RPMI8226 (cell line): ENCODE measurements around the gene APOL3.
"Not testable (repeated sequence)": the region's sequence is repeated elsewhere in the genome, so short reads cannot be mapped to it uniquely, and the experiment has no call there.

Experiments
- DNase-seq: peaks from one replicate; pipeline ENCODE4 v3.0.0-alpha.2; 2015

Gene APOL3

DNA sequence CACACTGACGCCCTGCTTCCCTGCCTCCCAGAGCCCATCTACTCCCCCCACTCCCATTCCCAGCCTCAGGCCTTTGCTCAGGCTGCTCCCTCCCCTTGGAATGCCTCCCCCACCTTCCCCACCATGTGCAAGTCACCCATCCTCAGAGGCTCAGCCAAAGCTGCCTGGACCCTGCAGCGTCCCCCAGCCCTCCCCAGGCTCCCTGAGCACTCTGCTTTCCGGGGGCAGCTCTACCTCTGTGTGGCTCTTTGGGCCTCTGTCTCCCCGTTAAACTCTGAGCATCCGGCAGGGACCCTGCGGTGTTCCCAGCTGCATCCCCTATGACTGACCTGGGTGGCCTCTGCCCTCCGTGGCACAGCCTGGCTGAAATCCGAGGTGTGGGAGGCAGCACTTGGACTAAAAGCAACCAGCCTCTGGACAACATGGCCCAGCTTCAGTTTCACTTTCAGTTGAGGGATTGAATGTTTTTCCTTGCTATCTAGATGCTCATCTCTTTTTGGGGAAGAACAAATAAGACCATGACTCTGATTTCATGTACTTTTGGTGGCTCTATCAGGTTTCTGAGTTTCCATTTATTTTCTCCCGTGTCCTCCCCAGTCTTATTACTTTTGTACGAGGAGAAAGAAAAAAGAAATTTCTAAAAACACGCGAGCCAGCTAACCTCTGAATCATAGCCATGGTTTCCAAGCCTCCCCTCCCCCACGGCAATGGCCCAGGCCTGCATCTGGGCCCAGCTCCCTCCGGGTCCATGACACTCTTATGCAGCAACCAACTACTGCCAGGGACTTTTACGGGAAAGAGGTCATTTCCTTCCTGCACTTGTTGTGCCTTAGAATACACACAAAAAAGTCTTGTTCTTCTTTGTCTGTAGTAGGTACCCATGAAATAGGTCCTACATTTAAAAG is 3.8 kb downstream of the APOL3 start:
- peak; percentile 73 for DNase-seq

DNA sequence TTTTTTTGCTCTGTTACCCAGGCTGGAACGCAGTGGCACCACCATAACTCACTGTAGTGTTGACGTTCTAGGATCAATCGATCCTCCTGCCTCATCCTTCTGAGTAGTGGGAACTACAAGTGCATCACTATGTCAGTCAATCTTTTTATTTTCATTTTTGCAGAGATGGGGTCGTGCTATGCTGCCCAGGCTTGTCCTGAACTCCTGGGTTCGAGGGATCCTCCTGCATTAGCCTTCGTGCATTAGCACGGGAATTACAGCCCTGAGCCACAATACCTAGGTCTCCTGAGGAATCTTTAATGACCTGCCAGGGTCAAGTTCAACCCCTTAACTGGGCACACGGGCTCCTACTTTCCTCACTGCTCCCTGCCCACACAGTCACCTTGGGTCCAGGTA is 4.4 kb downstream of the APOL3 start:
- no peak for DNase-seq

DNA sequence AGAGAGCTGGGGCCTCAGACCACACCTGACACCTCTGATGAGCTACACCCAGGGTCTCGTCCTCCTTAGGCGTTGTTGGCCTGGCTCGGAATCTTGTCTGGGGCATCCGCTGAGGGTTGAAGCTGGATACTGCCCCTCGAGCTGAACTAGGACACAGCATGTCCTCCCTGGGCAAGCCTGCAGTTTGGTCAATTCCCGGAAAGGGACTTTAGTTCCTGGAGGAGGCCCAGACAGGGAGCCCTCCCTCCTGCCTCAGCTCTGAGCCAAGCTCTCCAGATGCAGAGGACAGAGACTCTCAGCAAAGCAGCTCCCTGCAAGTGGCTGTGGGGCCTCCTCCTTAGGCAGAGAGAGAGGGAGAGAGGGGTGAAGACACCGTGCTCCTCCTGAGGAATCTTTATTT is 4.9 kb downstream of the APOL3 start:
- DNase-seq: no peak

DNA sequence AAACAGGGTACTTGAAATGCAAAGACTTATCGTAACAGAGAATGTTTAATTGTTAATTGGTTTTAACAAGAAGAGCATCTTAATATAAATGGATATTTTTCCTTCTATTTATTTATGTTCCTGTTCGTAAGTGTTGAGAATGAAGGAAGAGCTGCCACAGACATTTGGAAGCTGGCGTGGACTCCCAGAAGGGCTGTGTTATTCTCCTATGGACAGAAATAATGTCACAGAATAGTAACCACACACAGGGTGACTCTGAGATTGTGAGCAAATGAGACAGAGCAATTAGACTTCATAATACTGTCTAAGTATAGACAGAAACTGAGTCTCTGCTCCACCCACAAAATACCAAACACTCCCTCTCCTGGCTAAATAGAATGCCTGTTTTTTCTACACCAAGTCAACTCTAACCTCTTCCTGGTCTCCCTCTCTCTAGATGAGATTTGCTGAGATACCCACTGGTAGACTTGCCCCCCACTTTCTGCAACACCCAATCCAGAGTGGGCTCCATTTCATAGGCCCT is 6.1 kb downstream of the APOL3 start:
- DNase-seq: no peak

DNA sequence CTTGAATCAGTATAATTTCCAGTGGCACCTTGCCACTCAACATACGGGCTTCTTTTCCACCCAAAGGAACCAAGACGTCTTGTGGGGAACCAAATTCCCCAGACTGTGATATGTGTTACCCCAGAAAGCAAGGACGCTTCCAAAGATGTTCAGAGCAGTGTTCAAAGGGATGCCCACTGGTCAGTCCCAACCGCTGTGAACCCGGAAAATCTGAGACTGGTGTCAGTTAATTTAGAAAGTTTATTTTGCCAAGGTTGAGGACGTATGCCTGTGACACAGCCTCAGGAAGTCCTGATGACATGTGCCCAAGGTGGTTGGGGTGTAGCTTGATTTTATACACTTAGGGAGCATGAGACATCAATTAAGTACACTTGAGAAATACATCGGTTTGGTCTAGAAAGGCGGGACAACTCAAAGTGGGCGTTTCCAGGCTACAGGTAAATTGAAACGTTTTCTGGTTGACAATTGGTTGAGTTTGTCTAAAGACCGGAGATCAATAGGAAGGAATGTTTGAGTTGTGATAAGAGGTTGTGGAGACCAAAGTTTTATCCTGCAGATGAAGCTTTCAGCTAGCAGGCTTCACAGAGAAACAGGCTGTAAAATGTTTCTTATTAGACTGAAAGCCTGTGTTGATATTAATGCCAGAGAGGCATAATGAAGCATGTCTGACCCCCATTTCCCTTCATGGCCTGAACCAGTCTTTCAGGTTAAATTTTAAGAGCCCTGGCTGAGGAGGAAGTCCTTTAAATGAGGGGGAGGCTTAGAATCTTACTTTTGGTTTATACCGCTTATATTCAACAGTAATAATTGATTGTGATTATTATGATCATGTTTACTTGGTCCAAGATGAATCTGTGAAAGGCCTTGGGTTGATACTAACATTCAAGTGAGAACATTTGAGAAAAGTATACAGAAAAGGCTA is 6.8 kb downstream of the APOL3 start:
- no peak for DNase-seq

DNA sequence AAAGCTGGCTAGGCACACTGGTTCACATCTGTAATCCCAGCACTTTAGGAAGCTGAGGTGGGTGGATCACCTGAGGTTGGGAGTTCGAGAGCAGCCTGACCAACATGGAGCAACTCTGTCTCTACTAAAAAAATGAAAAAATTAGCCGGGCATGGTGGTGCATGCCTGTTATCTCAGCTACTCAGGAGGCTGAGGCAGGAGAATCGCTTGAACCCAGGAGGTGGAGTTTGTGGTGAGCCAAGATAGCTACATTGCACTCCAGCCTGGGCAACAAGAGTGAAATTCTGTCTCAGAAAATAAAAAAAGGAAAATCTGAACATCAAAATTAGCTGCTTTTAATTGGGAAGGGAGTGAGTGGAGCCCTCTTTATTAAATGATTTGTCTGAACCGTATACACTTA is 7.7 kb downstream of the APOL3 start:
- DNase-seq: not testable (repeated sequence)

DNA sequence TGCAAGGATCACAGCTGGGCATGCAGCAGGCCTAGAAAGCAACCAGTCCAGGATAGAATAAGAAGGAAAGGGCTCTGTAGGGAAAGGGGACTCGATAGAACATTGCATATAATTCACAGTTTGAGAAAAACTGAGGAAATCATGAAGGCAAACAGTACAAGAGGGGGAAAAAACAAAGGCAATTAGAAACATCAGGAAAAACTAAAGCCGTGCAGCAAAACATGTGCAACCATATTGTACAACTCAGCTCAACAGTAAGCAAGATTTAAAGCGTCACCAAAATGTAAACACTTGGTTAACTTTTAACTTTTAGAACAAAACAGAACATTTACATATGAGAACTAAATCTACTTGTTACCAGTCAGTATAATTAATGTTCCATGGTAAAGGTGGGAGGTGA is 8.5 kb downstream of the APOL3 start:
- no peak for DNase-seq

DNA sequence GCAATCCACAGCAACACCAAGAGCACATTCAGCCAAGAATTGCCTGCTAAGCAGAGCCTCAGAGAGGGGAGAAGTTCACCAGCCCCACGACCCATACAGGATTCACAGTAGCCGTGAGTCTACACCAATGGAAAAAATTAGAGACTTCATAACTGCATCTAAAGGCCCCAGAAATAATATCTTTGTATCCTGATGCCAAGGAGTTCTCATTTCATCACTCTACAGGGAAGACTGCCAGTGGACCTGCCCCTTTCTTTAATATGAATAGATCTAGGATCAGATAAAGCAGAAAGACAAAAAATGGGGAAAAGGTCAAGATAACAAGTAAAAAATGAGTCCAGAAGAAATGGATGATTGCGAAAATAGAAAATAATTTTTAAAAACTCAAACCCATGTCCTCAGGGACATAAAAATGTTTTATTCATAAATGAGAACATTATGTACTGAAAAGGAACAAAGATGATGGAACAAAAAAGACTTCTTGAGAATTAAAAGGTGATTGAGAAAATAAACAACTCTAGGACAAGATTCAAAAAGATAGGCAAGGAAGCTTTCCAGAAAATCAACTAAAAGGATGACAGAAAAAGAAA is 9.5 kb downstream of the APOL3 start:
- no peak for DNase-seq

DNA sequence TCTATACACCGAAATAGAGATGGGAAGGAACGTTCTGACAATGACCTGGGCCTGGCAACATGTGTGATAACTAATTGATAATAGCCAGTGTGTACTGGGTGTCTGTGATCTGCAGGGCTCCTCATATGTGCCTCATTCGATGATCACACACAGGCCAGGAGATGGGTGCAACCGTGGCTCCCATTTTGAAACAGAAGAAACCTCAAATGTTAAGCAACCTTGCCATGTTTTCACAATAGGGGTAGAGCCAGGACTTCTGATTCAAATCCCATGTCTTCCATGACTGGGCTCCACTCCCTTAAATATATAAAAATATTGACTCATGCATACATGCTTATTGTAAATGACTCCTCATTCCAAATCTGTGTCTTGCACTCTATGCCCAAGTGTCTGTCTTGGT is 11.1 kb downstream of the APOL3 start:
- no peak for DNase-seq

DNA sequence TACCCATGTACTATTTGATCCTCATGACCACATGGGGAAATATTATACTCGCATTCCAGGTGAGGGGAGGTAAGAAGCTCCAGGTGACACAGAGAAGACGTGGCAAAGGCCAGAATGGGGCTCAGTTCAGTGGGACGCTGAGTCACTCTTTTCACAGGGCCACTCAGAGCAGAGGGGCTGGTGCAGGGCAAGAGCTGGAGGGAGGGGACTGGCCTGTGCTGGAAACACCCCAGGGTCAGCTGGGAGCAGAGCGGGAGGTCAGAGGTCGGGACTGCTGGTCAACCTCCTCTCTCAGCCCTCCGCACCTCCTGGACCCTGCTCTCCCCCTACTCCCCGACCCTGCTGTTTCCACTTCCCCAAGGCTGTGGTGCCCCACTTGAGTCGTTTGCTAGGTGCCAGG is 12.1 kb downstream of the APOL3 start:
- no peak for DNase-seq

DNA sequence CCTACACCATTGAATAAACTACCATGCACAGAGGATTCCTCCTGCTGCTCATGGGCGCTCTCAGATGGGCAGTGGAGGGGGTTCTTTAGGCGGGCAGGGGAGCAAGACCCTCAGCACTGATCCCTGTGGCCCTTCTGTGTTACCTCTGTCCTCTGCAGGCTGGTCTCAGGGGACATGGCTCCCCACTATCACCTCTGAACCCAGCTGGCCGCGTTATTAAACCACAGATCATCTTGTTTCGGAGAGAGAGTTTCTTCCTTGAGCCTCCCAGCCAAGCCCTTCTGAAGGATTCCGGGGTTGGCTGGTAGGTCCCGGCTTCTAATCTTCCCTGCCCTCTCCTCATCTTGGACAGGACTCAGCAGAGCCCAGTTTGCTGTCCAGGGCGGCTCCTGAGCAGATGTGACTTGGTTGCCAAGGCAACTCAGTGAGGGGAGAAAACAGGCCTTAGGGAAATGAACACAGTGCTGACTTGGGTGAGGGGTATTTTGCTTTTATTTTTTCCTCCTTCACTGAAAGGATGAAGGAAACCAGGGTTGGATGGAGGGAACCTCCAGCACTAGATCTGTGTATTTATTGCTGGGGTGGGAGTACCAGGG is 13.3 kb downstream of the APOL3 start:
- DNase-seq: no peak

DNA sequence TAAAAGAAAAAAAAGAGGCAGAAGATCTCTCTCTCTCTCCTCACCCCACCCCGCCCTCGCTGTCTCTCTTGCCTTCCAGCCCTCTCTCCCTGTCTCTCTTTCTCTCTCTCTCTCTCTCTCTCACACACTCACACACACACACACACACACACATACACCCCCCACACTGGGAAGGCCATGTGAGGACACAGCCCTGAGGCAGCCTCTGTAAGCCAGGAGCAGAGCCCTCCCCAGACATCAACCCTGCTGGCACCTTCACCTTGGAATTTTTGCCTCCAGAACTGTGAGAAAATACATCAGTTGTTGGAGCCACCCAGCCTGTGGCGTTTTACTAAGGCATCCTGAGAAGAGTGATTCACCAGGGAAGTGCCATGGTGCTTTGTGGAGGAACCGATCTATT is 14.7 kb downstream of the APOL3 start:
- no peak for DNase-seq

DNA sequence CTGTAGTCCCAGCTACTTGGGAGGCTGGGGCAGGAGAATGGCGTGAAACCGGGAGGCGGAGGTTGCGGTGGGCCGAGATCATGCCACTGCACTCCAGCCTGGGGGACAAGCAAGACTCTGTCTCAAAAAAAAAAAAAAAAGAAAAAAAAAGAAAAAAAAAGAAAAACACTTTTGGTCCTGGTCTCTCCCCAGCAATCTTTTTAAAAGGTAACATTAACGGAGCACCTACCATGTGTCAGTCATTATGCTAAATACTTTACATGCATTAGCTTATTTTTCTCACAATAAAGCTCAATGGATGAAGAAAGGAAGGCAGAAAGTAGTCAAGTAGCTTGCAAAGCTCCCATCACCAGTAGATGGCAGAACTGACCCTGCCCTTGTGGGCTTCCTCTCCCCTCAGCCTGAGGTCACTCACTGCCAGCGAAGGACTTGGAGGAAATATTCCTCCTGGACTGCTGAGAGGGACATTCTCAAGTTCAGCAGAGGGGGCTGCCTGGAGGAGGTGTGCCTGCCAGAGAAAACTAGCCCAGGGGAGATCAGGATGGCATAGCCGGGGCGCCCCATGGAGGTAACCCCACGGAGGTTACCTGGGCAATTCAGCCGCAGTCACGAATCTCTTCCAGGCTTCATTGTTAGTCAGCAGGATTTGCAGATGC is 15.5 kb downstream of the APOL3 start:
- peak; percentile 51 for DNase-seq

DNA sequence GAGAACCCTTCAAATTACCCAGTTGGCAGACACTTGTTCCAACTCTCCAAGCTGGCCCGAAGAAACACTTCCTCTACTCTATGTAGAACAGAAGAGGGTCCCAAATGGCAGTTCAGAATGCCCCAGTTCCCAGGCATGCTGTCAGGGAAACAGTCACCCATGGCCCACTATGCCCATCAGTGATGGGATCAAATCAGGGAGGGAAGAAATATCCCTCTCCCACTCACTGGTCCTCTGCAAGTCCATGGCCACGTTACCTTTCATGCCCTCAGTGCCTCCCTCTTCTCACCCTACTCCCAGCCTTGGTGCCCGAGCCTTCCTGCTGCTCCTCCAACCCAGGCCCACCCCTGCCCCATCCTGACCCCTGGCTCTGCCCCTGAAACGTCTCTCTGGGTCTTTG is 16.6 kb downstream of the APOL3 start:
- DNase-seq: no peak

DNA sequence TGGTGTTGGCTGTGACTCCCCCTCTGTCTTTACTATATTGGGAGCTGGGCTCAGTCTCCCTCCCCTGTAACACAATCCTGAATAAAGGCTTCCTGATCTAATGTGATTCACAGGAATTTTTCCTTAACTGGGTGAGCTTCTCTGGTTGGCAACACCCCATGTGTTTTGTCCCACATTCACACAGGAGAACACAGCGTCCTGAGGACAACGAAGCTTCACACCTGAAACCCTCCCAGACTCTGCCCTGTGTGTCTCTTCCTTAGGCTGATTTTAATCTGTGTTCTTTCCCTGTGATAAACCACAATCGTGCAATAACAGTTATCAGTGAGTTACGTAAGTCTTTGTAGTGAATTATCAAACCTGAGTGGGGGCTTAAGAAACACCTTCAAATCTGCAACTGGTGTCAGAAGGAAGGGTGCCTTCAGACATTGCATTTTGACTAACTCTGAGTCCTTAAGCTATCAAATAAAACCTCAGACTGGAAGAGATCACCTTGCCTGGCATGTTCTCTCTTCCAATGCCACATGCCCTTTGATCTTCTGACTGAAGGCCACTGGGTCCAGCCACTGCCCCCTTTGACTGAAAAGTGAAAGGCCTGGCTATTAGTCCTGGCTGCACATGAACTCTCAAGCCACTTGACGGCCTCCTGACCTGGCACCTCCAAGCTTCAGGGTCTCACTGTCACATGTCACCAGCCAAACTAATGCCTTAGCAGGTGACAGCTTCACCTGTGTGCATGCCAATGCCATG is 17.3 kb downstream of the APOL3 start:
- no peak for DNase-seq

DNA sequence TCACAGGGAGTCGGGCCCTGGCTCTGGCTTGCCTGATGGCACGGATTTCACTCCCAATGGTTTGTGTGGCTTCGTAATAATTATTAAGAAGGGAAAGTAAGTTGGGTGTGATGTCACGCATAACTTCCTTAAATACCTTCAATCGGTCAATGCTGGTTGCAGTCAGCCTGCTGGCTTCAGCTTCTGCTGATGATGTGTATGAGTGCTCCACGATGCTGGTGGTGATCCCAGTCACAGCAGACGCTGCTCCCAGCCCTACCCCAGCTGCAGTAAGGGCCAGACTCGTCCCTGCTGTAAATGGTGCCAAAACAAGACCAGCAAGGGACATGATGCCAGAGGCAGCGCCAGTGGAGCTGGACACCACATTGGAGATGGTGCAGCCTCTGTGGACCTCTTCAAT is 19.1 kb downstream of the APOL3 start:
- DNase-seq: no peak

DNA sequence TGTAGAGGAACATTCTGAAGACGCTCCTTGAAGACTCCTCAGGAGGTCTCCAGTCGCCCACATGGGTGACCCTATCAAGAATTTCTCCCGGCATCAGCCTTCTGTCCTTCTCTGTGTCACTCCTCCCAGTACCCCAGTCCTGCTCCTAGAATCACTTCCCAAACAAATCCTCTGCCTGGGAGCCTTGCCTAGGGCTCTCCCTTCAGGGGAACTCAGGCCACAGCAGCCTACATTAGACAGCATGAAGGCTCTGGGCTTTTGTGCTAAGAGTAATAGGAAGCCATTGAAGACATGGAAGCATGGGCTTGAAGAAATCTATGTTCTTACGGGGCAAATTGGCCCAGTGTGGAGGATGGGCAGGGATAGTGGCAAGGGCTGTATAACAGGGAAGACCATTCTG is 21.8 kb downstream of the APOL3 start:
- DNase-seq: not testable (repeated sequence)

DNA sequence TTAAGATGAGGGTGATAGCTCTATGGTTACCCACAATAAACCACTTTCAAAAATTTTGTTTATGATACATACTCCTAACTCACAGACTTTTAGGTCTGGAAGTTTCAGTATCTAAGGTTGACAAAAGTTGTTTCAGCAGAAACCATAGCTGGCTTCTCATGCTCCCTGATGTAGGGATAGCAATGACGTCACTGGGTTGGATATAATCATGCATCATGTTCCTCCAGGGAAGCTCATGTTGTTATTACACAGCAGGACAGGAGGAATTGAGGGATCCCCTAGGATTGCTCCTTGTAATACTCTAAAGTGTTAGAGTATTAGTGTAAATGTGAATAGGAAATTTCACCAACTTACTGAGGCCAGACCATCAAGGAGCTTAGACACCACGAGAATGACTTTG is 23.6 kb downstream of the APOL3 start:
- DNase-seq: no peak

DNA sequence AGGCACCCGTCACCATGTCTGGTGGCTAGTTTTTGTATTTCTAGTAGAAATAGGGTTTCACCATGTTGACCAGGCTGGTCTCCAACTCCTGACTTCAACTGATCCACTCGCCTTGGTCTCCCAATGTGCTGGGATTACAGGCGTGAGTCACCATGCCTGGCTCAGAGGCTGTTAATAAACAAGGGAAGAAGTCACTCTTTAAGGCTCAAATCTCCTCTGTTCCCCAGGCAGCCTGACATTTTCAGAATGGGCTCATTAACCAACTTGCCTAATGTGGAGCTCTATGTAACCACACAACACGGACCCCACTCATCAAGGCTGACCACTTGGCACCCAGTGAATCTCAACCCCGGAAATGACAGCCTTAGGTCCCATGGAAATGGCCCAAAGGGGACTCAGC is 24.1 kb downstream of the APOL3 start:
- no peak for DNase-seq

DNA sequence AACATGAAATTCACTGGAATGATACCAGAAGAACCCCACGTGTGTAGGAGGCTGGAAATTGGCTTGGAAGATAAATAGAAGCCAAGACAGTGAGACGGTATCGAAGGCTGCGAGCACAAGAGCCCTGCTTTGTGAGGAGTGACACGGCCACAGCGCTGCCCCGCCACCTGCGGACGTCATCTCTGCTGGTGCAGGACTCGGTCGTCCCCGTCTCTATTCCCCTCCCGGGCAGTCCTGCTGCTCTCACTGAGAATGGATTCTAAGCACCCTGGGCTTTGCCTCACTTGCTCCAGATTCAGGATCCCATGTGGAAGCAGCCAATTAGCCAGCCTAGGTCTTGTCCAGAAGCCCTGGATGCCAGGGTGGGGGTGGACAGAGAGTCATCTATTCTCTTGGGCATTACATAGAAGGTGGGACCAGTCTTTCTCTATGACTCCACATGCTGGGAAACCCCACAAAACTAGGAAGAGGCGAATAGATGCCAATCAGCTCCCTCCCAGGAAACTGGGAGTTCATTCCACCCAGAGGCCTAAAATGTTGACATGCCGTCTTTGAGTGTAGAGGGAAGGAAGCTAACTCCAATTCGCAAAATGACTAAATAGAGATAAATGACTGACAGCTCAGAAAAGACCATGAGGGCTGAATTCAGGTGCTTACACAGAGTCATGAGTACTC is 25.1 kb downstream of the APOL3 start:
- DNase-seq: no peak

DNA sequence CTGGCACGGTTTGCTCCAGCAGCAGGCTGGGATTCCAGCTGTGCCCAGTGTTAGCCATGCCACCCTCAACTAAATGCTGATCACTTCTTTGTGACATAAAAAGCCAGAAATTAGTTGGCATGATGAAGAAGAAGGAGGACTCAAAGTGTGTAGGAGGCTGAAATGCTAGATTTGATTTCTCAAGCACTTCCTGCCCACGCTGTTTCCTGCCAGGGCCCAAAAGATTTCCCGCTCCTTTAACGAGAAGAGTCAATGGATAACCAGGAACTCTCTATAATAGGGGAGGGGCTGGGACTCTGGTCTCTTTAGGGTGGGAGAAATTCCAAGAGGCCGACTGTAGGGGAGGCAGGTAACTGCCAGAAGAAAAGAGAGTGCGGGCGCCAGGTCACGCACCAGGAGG is 26.4 kb downstream of the APOL3 start:
- DNase-seq: no peak
